IPS-11a (cell line): Measurements from ENCODE around the gene MAPKAPK2.
"Not testable (repeated sequence)": the region's sequence is repeated elsewhere in the genome, so short reads cannot be mapped to it uniquely, and the experiment has no call there.

Experiments
- H3K4me3 ChIP-seq: one replicate; pipeline ENCODE4 v1.5.1; 2013; ENCODE audit warnings: low read depth, low read length, control low read depth

The MAPKAPK2 gene

GRCh38 chr1:206738370-206739366 is 54.0 kb downstream of the MAPKAPK2 start:
- H3K4me3 ChIP-seq = no peak overlapping the region

DNA sequence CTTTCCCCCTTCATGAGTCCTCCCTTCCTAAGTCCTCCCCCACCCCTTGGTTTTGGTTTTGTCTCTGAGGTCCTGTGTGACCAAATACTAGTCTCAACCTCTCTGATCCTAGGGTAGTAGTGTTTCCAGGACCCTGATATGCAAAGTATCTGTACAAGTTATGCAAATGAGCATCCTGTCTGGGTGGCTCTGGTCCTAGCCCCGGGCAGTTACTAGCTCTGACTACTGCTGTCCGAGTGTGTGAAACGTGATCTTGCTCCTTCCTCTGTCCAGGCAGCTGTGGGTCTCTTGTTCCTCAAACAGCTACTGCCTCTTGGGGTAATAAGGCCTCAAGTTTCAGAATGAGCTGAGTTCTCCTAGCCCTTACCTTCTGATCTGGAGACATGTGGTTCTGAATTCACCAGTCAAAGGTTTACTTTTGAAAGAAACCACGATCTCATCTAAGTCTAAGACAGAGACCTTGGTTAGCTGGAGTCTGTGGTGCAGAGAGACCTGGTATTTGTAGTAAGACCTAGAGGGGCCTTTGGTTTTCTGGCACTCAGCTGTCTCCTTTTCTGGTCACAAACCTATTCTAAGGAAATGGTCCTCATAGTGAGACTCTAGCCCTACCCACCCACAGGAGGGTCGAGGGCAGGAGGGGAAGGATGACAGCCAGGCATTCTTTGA is 54.8 kb downstream of the MAPKAPK2 start:
- no peak overlapping the region for H3K4me3 ChIP-seq

DNA sequence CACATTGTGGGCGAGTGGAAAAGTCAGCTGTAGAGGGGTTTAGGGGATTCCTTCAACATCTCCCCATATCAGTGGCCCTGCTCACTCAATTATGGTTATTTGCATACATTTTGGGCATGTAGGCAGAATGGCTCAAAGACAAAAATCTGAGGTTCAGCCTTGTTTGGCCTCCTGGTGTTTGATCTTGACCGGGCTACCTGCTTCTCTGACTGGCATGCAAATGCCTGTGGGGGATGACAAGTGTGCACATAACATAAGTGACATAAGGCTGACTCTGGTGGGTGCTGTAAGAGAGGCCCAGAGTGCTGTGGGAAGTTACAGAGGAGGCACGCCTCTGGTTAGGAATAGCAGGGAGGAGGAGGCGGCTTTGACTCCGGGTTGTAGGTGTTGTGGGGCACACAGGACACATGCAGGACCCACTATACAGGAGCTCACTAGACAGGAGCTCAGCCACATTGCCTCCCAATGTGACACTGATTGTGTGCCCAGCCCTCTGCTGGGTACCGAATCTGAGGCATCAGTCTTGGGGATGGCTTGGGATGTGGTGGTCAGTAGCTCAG is 56.5 kb downstream of the MAPKAPK2 start:
- no peak overlapping the region for H3K4me3 ChIP-seq

DNA sequence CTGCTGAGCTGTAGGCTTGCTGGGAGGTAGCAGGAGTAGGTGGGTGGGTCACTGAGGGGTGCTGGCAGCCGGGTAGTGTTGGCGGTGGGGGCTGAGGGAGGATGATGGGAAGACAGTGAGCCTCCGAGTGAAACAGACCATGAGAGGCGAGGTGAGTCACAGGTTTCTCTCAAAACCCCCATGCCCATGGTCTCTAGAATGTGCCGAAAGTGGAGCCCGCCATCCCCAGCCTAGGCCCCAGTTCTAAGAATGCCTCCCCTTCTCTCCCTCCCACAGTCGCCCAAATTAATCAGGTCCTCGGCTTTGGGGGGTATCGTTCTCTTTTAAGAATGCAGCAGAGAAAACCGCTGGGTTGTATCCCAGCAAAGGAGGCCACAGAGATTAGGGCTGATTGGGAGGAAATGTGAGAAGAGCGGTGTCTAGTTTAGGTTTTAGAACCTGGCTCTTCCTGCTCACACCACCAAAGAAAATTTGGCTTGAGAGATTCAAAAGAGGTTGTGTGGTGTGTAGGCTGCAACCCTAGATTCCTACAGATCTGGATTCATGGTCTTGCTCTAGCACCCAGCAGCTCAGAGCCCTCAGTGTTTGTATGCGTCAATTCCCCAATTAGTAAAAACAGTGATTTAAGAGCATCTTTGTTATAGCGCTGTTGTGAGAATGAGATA is 58.1 kb downstream of the MAPKAPK2 start:
- H3K4me3 ChIP-seq = no peak overlapping the region

- no peak overlapping the region for H3K4me3 ChIP-seq
These were observed 60.0 kb downstream of the MAPKAPK2 start for GRCh38 chr1:206744683-206745082.

DNA sequence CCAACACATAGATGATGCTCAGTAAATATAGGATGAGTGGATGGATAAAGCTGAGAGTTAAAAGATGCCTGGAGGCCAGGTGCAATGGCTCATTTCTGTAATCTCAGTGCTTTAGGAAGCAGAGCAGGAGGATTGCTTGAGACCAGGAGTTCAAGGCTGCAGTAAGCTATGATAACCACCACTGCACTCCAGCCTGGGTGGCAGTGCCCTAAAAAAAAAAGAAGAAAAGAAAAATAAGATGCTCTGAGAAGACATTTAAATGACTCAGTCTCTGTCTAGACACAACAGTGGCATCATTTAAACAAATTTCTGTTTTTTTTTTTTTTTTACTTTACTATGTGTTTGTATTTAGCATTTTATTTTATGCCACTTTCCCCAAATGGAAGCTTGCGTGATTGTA is 60.6 kb downstream of the MAPKAPK2 start:
- H3K4me3 ChIP-seq = no peak overlapping the region

DNA sequence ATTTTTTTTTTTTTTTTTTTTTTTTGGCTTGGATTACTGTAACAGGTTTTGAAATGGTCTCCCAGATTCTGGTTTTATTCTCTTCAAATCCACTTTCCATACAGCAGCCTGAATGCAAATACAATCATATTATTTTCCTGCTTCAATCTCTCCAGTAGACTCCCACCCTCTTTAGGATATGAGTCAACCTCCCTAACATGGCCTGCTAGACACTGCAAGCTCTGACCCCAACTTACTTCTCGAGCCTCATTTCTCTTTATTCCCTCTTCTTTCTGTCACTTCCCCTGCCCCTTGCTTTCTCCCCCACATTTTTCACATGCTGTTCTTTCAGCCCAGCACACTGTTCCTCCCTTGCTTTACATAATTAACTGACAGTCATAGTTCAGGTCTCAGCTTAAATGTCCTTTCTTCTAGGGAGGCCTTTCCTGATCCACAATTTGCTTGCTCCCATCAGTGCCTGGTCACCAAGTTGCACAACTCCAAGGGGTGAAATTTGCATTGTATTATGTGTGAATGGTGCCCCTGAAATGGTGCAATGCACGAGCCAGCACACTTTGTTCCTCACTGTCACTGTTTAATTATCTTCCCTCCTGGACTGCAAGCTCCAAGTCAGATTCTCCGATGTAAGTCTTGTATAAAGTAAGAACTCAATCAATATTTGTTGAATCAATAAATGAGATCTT is 63.8 kb downstream of the MAPKAPK2 start:
- H3K4me3 ChIP-seq = no peak overlapping the region

- no peak overlapping the region for H3K4me3 ChIP-seq
These were observed 67.2 kb downstream of the MAPKAPK2 start for GRCh38 chr1:206751891-206752290.

DNA sequence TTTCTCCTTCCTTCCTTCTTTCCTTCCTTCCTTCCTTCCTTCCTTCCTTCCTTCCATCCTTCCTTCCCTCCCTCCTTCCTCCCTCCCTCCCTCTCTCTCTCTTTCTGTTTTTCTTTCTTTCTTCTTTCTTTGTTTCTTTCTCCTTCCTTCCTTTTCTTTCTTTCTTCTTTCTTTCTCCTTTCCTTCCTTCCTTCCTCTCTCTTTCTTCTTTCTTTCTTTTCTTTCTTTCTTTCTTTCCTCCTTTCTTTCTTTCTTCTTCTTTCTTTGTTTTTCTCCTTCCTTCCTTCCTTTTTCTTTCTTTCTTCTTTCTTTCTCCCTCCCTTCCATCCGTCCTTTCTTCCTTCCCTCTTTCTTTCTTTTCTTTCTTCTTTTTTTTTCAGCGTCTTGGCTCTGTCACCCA is 67.8 kb downstream of the MAPKAPK2 start:
- no peak overlapping the region for H3K4me3 ChIP-seq

DNA sequence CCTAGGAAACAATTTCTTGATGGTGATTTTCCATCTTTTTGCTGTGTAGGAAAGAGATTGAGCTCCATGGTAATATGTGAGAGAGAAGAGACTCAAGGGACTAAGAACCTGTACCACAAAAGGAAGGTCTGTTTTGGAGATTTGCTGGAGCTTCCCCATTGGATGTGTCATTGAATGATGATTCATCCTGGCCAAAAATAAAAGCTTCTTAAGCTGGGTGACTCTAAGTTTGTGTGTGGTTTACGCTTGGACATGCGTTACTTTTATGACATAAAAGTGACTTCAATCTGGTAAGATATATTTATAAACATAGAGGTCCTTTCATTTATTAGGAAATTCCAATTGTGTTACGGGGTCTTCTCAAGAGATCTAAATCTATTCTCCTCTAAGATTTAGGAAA is 68.4 kb downstream of the MAPKAPK2 start:
- no peak overlapping the region for H3K4me3 ChIP-seq

DNA sequence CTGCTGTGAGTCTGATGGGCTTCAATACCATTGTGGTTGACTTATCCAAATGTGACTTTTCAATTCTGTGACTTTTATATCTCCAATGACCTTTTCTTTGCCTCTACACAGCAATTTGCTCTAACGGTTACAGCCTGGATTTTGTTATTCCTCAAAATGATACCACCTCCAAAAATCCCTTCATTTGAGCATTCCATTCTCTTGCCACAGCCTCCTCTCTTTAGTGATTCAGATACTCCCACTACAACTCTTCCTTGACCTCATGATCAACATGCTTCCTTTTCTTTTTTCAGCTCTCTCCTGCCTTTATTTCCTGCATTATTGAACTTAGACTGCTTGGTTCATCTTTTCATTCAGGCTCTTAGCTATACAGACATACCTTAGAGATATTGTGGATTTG is 69.3 kb downstream of the MAPKAPK2 start:
- H3K4me3 ChIP-seq = no peak overlapping the region

- H3K4me3 ChIP-seq = no peak overlapping the region
These were observed 73.0 kb downstream of the MAPKAPK2 start for GRCh38 chr1:206757524-206758266.

- no peak overlapping the region for H3K4me3 ChIP-seq
These were observed 75.9 kb downstream of the MAPKAPK2 start for GRCh38 chr1:206760590-206760989.

- H3K4me3 ChIP-seq = no peak overlapping the region
These were observed 76.6 kb downstream of the MAPKAPK2 start for GRCh38 chr1:206761159-206761768.

DNA sequence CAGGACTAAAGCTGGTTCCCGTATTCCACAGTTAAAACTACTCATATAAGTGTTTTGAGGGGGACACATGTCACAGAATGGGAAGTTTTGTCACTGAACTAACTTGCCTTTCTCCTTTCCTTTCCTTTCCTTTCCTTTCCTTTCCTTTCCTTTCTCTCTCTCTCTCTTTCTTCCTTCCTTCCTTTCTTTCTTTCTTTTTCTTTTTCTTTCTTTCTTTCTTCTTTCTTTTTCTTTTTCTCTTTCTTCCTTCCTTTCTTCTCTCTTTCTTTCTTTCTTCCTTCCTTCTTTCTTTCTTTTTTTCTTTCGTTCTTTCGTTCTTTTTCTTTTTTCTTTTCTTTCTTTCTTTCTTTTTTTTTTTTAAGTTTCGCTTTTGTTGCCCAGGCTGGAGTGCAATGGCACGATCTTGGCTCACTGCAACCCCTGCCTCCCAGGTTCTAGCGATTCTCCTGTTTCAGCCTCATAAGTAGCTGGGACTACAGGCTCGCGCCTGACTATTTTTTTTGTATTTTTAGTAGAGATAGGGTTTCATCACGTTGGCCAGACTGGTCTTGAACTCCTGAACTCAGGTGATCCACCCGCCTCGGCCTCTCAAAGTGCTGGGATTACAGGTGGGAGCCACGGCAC is 78.1 kb downstream of the MAPKAPK2 start:
- H3K4me3 ChIP-seq = not testable (repeated sequence)

GRCh38 chr1:206765771-206766170 is 81.1 kb downstream of the MAPKAPK2 start:
- not testable (repeated sequence) for H3K4me3 ChIP-seq

GRCh38 chr1:206766251-206766856 is 81.6 kb downstream of the MAPKAPK2 start:
- H3K4me3 ChIP-seq = no peak overlapping the region

GRCh38 chr1:206768472-206769303 is 84.0 kb downstream of the MAPKAPK2 start:
- H3K4me3 ChIP-seq = no peak overlapping the region
